Measurements from ENCODE around the gene SARNP. TPM values are rescaled to one million over a fixed set of nuclear protein-coding genes. Genes with fewer than 3 reads are reported as not detected.

SARNP gene
- total and polyA plus RNA-seq, 3 donors from 2014 or later: 88.3 to 99.2 (median 96.3) TPM

DNA sequence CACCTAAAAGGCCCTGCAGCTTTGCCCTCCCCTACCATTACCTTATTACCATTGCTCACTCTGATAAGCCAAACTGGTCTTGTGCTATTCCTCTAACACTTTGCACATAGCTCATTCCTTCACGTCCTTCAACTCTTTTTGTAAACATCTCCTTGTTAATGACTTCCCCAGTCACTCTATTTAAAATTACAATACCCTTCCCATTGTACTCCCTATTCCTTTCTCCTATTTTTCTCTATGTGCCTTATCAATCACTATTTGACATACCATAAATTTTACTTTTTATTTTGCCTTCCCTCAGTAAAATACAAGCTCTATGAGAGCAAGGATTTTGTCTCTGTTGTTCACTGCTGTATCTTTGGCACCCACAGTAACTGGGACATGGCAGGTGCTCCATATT lies 5.4 kb downstream of the SARNP start:
- H3K27me3 ChIP-seq: no peaks in the 10 kb centered on the region
- no peak for TF ChIP-seq POLR2A (IDR thresholded peaks at IDR 0.05)
- TF ChIP-seq CTCF (IDR thresholded peaks at IDR 0.05): no peak
- intact Hi-C loops (cut with DNase I; ENCODE audit: low total_unique reads): no loop called here
- H3K9me3 ChIP-seq: no peaks in the 10 kb centered on the region
- H3K27ac ChIP-seq: no peak overlapping the region
- no peak overlapping the region for H3K4me3 ChIP-seq
- H3K4me1 ChIP-seq: peaks cover 21% of the 10 kb centered on the region
- WGBS, 2 donors: 51 to 68% methylated on average over 1 of the region's 1 CpG
- no peak for DNase-seq
- no peaks in the 10 kb centered on the region for H3K36me3 ChIP-seq (ENCODE audit: low read depth, missing control alignments)

- TF ChIP-seq CTCF (IDR thresholded peaks at IDR 0.05) (no peak), POLR2A (IDR thresholded peaks at IDR 0.05) (no peak)
- Histone ChIP-seq H3K9me3 (no peaks in the 10 kb centered on the region), H3K27ac (no peak overlapping the region), H3K4me1 (no peaks in the 10 kb centered on the region), H3K36me3 (ENCODE audit: low read depth, missing control alignments) (no peaks in the 10 kb centered on the region), H3K4me3 (no peak overlapping the region), H3K27me3 (no peaks in the 10 kb centered on the region)
- 75 to 81% methylated on average over 5 of the region's 5 CpGs for WGBS, 2 donors
- no peak for DNase-seq
- intact Hi-C loops (cut with DNase I; ENCODE audit: low total_unique reads): loop anchor here (10.0 kb wide), 1 partner anchor 74 kb away; no protein-coding TSS in a partner anchor
Measured at GRCh38 chr12:55809274-55809673, 8.2 kb downstream of the SARNP start.

- intact Hi-C loops (cut with DNase I; ENCODE audit: low total_unique reads): loop anchor here (10.0 kb wide), 1 partner anchor 72 kb away; no protein-coding TSS in a partner anchor
- WGBS, 2 donors: 82 to 83% methylated on average over 8 of the region's 8 CpGs
- peaks cover 5% of the 10 kb centered on the region for H3K36me3 ChIP-seq (ENCODE audit: low read depth, missing control alignments)
- H3K9me3 ChIP-seq: no peaks in the 10 kb centered on the region
- no peak overlapping the region for H3K27ac ChIP-seq
- H3K27me3 ChIP-seq: no peaks in the 10 kb centered on the region
- DNase-seq: no peak
- H3K4me3 ChIP-seq: no peak overlapping the region
- no peaks in the 10 kb centered on the region for H3K4me1 ChIP-seq
- TF ChIP-seq CTCF (IDR thresholded peaks at IDR 0.05) (no peak), POLR2A (IDR thresholded peaks at IDR 0.05) (no peak)
Measured at GRCh38 chr12:55806982-55807381, 10.5 kb downstream of the SARNP start.

DNA sequence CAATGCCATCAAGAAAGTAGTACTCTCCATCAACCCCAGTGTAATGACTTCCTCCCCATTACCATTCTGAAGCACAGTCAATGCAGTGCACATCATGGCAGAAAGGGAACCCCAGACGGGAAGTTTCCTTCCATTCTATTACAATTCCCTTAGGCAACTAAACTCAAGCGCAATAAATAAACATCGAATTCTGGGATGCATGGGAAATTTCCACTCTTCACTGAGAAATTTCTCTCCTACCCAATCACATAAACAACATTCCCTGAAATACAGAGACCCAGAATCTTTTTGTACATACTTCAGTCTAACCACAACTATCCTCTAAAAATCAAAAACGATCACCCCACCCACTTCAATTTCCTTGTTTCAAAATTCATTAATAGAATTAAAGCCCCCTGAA lies 20.0 kb downstream of the SARNP start:
- Histone ChIP-seq H3K36me3 (ENCODE audit: low read depth, missing control alignments) (no peaks in the 10 kb centered on the region), H3K4me3 (no peak overlapping the region), H3K9me3 (no peaks in the 10 kb centered on the region), H3K4me1 (no peaks in the 10 kb centered on the region), H3K27me3 (no peaks in the 10 kb centered on the region), H3K27ac (no peak overlapping the region)
- intact Hi-C loops (cut with DNase I; ENCODE audit: low total_unique reads): no loop called here
- WGBS, 2 donors: 77 to 80% methylated on average over 4 of the region's 4 CpGs
- DNase-seq: no peak
- TF ChIP-seq CTCF (IDR thresholded peaks at IDR 0.05) (no peak), POLR2A (IDR thresholded peaks at IDR 0.05) (no peak)

GRCh38 chr12:55797068-55797467 lies 20.5 kb downstream of the SARNP start:
- Histone ChIP-seq H3K36me3 (ENCODE audit: low read depth, missing control alignments) (no peaks in the 10 kb centered on the region), H3K4me3 (no peak overlapping the region), H3K9me3 (no peaks in the 10 kb centered on the region), H3K27ac (no peak overlapping the region), H3K4me1 (no peaks in the 10 kb centered on the region), H3K27me3 (no peaks in the 10 kb centered on the region)
- intact Hi-C loops (cut with DNase I; ENCODE audit: low total_unique reads): no loop called here
- peak; percentile 32 for DNase-seq
- WGBS, 2 donors: 48 to 58% methylated on average over 5 of the region's 5 CpGs
- peak; percentile 4 to 43 (median 40) for TF ChIP-seq CTCF (IDR thresholded peaks at IDR 0.05)
- TF ChIP-seq POLR2A (IDR thresholded peaks at IDR 0.05): no peak
